Ishikawa (cell line): ENCODE results near the gene CD151.
A peak's percentile ranks its signal among the peaks of the same experiment; 100 is the strongest.

Experiments used
- CEBPB ChIP-seq: IDR thresholded peaks from 2 replicates; pipeline ENCODE4 v1.6.1; 2012
- CREB1 ChIP-seq: IDR thresholded peaks from 2 replicates; pipeline ENCODE4 v1.6.1; 2012; ENCODE audit warnings: low read depth
- EGR1 ChIP-seq: IDR thresholded peaks from 2 replicates; pipeline ENCODE4 v1.6.1; 2012
- EP300 ChIP-seq: IDR thresholded peaks from 2 replicates; pipeline ENCODE4 v1.6.1; 2012; ENCODE audit warnings: borderline replicate concordance
- FOXM1 ChIP-seq: IDR thresholded peaks from 2 replicates; pipeline ENCODE4 v1.6.1; 2012; ENCODE audit warnings: low read depth, borderline replicate concordance
- MAX ChIP-seq: IDR thresholded peaks from 2 replicates; pipeline ENCODE4 v1.6.1; 2012
- NFIC ChIP-seq: IDR thresholded peaks from 2 replicates; pipeline ENCODE4 v1.6.1; 2012
- RAD21 ChIP-seq: IDR thresholded peaks from 2 replicates; pipeline ENCODE4 v1.6.1; 2012; ENCODE audit warnings: low read depth
- REST ChIP-seq: IDR thresholded peaks from 2 replicates; pipeline ENCODE4 v1.6.1; 2012; ENCODE audit warnings: low read depth, mild to moderate bottlenecking
- TAF1 ChIP-seq: IDR thresholded peaks from 2 replicates; pipeline ENCODE4 v1.6.1; 2012; ENCODE audit warnings: low read depth, mild to moderate bottlenecking
- TCF12 ChIP-seq: IDR thresholded peaks from 2 replicates; pipeline ENCODE4 v1.6.1; 2012; ENCODE audit warnings: low read depth
- TEAD4 ChIP-seq: IDR thresholded peaks from 2 replicates; pipeline ENCODE4 v1.6.1; 2012
- USF1 ChIP-seq: IDR thresholded peaks from 2 replicates; pipeline ENCODE4 v1.6.1; 2012
- YY1 ChIP-seq: IDR thresholded peaks from 2 replicates; pipeline ENCODE4 v1.6.1; 2012; ENCODE audit warnings: low read depth
- ZBTB7A ChIP-seq: IDR thresholded peaks from 2 replicates; pipeline ENCODE4 v1.6.1; 2012; ENCODE audit warnings: low read depth

Gene CD151

GRCh38 chr11:792873-793272 lies 39.9 kb upstream of the CD151 start:
- no peak for TF ChIP-seq CREB1
- TF ChIP-seq REST, result no peak

- no peak for TF ChIP-seq TCF12
- TF ChIP-seq CREB1, result no peak
- TF ChIP-seq TAF1, result no peak
- no peak for TF ChIP-seq TEAD4
Observed at GRCh38 chr11:793556-793955, 39.2 kb upstream of the CD151 start.

GRCh38 chr11:794013-794765 lies 38.6 kb upstream of the CD151 start:
- TF ChIP-seq CREB1 (no peak), TCF12 (no peak), TEAD4 (no peak), USF1 (no peak), YY1 (no peak), NFIC (no peak), ZBTB7A (no peak), CEBPB (no peak), FOXM1 (no peak), EP300 (no peak), RAD21 (no peak), REST (no peak), EGR1 (no peak), MAX (no peak), TAF1 (no peak)

- TF ChIP-seq TEAD4 (no peak), MAX (peak; percentile 50; the same call in 1 of the 2 replicates), TCF12 (no peak), EGR1 (no peak), REST (no peak), FOXM1 (no peak), CEBPB (no peak), YY1 (no peak), ZBTB7A (0 out of 2 replicates have a peak, but pooled peaks have one; percentile 53), RAD21 (no peak), USF1 (peak; percentile 77), EP300 (no peak), CREB1 (no peak), TAF1 (no peak)
Observed at GRCh38 chr11:794766-795633, 37.8 kb upstream of the CD151 start.
